NB4 (cell line): ENCODE measurements around the gene IMMP2L.

Experiments
- CTCF ChIP-seq: IDR thresholded peaks from one replicate; pipeline ENCODE4 v1.5.1; 2012; ENCODE audit warnings: low read depth, low read length
- MYC ChIP-seq: IDR thresholded peaks from 2 replicates; pipeline ENCODE4 v1.6.1; 2011; ENCODE audit warnings: low read depth, low read length
- POLR2A ChIP-seq: IDR thresholded peaks from 2 replicates; pipeline ENCODE4 v1.6.1; 2011; ENCODE audit warnings: mild to moderate bottlenecking; ENCODE audit not compliant: insufficient read length; ENCODE audit errors: extremely low read depth
- TF ChIP-seq, protein P1 (sequence below): IDR thresholded peaks from 2 replicates; pipeline ENCODE4 v1.6.1; 2011; ENCODE audit warnings: low read depth, low read length

DNA sequence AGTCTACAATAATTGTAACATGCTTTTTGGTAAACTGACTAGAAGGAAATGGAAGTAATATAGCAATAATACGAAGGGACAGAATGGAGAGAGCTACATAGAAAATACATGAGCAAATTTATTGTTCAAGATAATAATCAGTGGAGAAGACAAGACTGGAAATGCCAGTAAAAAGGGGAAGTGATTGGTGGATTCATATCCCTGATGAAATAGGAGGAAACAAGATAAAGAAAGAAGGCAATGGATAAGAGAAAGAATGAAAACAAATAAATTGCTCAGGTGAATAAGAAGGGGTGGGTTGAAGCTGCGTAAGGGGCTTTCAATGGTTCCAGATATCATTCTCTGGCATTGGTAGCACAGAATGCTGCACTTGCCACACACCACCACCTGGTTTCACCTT is 335.5 kb downstream of the IMMP2L start:
- TF ChIP-seq CTCF: no peak
- TF ChIP-seq POLR2A: no peak
- TF ChIP-seq, protein P1, sequence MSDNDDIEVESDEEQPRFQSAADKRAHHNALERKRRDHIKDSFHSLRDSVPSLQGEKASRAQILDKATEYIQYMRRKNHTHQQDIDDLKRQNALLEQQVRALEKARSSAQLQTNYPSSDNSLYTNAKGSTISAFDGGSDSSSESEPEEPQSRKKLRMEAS: no peak
- TF ChIP-seq MYC: no peak
